ENCODE results near the gene PLEKHB1.

The PLEKHB1 gene

GRCh38 chr11:73705053-73705452 lies 58.7 kb downstream of the PLEKHB1 start:
- H2BK12ac ChIP-seq (ENCODE audit: low read length), result no peak overlapping the region
- no peak overlapping the region for H4K12ac ChIP-seq (ENCODE audit: low read depth, low read length)
- H3K4me3 ChIP-seq (ENCODE audit: low read depth, low read length), result no peak overlapping the region
- no peak overlapping the region for H3K4ac ChIP-seq (ENCODE audit: low read depth, low read length)
- no peaks in the 10 kb centered on the region for H3K4me1 ChIP-seq (ENCODE audit: control insufficient read depth in 1 of 2, insufficient read depth in 2 of 2, low read length in 2 of 2)
- no peaks in the 10 kb centered on the region for H3K79me1 ChIP-seq (ENCODE audit: low read length)
- H3K27me3 ChIP-seq (ENCODE audit: insufficient read depth, low read length), result no peaks in the 10 kb centered on the region
- no peak overlapping the region for H3K18ac ChIP-seq (ENCODE audit: low read length)
- no peak overlapping the region for H2BK120ac ChIP-seq (ENCODE audit: insufficient read depth, low read length, poor library complexity)
- no peak overlapping the region for H4K8ac ChIP-seq (ENCODE audit: low read depth, low read length)
- H3K79me2 ChIP-seq (ENCODE audit: control insufficient read depth, insufficient read depth, low read length, poor library complexity), result no peaks in the 10 kb centered on the region
- H3K36me3 ChIP-seq (ENCODE audit: control insufficient read depth in 1 of 2, insufficient read depth in 2 of 2, low read length in 2 of 2), result peaks cover 18 to 28% of the 10 kb centered on the region in 2 experiments
- H3K4me2 ChIP-seq (ENCODE audit: low read length), result no peak overlapping the region
- no peak overlapping the region for H2BK5ac ChIP-seq (ENCODE audit: low read depth, low read length, poor library complexity)
- no CpG with 5 or more reads among the region's 1 CpG for WGBS (ENCODE audit: extremely low coverage, insufficient coverage, insufficient read length)
- H4K91ac ChIP-seq (ENCODE audit: low read depth, low read length), result no peak overlapping the region
- no peaks in the 10 kb centered on the region for H3K9me3 ChIP-seq (ENCODE audit: insufficient read depth, low read depth, low read length)
- no peak overlapping the region for H2AK5ac ChIP-seq (ENCODE audit: low read length)
- H3K23ac ChIP-seq (ENCODE audit: low read length), result no peak overlapping the region
- H3K27ac ChIP-seq (ENCODE audit: low read depth, low read length), result no peak overlapping the region
- H3K14ac ChIP-seq (ENCODE audit: low read length), result no peak overlapping the region
- DNase-seq, result no peak
- no peak overlapping the region for H3K9ac ChIP-seq (ENCODE audit: low read length)
- no peak overlapping the region for H2AFZ ChIP-seq (ENCODE audit: insufficient read depth, low read length, poor library complexity)

GRCh38 chr11:73710964-73711363 lies 64.6 kb downstream of the PLEKHB1 start:
- no peak overlapping the region for H3K27ac ChIP-seq (ENCODE audit: low read depth, low read length)
- no peak overlapping the region for H3K4me3 ChIP-seq (ENCODE audit: low read depth, low read length)
- DNase-seq, result peak; percentile 10 to 55
- H3K79me1 ChIP-seq (ENCODE audit: low read length), result no peaks in the 10 kb centered on the region
- no peak overlapping the region for H3K18ac ChIP-seq (ENCODE audit: low read length)
- H4K8ac ChIP-seq (ENCODE audit: low read depth, low read length), result no peak overlapping the region
- H3K4ac ChIP-seq (ENCODE audit: low read depth, low read length), result no peak overlapping the region
- no peaks in the 10 kb centered on the region for H3K9me3 ChIP-seq (ENCODE audit: insufficient read depth, low read depth, low read length)
- H3K27me3 ChIP-seq (ENCODE audit: insufficient read depth, low read length), result no peaks in the 10 kb centered on the region
- H4K91ac ChIP-seq (ENCODE audit: low read depth, low read length), result no peak overlapping the region
- H3K79me2 ChIP-seq (ENCODE audit: control insufficient read depth, insufficient read depth, low read length, poor library complexity), result no peaks in the 10 kb centered on the region
- H2AFZ ChIP-seq (ENCODE audit: insufficient read depth, low read length, poor library complexity), result no peak overlapping the region
- no CpG with 5 or more reads among the region's 3 CpGs for WGBS (ENCODE audit: extremely low coverage, insufficient coverage, insufficient read length)
- no peak overlapping the region for H2BK12ac ChIP-seq (ENCODE audit: low read length)
- H3K4me1 ChIP-seq (ENCODE audit: control insufficient read depth in 1 of 2, insufficient read depth in 2 of 2, low read length in 2 of 2), result no peaks in the 10 kb centered on the region
- H3K4me2 ChIP-seq (ENCODE audit: low read length), result no peak overlapping the region
- H3K23ac ChIP-seq (ENCODE audit: low read length), result no peak overlapping the region
- H4K12ac ChIP-seq (ENCODE audit: low read depth, low read length), result no peak overlapping the region
- H2BK120ac ChIP-seq (ENCODE audit: insufficient read depth, low read length, poor library complexity), result no peak overlapping the region
- H3K36me3 ChIP-seq (ENCODE audit: control insufficient read depth in 1 of 2, insufficient read depth in 2 of 2, low read length in 2 of 2), result peaks cover 19 to 29% of the 10 kb centered on the region in 2 experiments
- no peak overlapping the region for H3K14ac ChIP-seq (ENCODE audit: low read length)
- H3K9ac ChIP-seq (ENCODE audit: low read length), result no peak overlapping the region
- no peak overlapping the region for H2BK5ac ChIP-seq (ENCODE audit: low read depth, low read length, poor library complexity)
- H2AK5ac ChIP-seq (ENCODE audit: low read length), result no peak overlapping the region
